HT1080 (cell line): Measurements from ENCODE around the gene CFAP100. TPM values are rescaled to one million over a fixed set of nuclear protein-coding genes. Genes with fewer than 3 reads are reported as not detected.

ENCODE experiments used
- DNase-seq: peaks from one replicate; pipeline ENCODE4 v3.0.0-alpha.2; 2015; ENCODE audit warnings: low read depth
- total RNA-seq: library from RNA; depleted of rRNA; stranded (reverse); fragments of >200 nt; shearing (Covaris generic); gene quantifications from 2 replicates; pipeline ENCODE4 v1.2.3, GENCODE V29; 2014

The CFAP100 gene
- total RNA-seq, 1 experiment from 2014 or later = not detected

DNA sequence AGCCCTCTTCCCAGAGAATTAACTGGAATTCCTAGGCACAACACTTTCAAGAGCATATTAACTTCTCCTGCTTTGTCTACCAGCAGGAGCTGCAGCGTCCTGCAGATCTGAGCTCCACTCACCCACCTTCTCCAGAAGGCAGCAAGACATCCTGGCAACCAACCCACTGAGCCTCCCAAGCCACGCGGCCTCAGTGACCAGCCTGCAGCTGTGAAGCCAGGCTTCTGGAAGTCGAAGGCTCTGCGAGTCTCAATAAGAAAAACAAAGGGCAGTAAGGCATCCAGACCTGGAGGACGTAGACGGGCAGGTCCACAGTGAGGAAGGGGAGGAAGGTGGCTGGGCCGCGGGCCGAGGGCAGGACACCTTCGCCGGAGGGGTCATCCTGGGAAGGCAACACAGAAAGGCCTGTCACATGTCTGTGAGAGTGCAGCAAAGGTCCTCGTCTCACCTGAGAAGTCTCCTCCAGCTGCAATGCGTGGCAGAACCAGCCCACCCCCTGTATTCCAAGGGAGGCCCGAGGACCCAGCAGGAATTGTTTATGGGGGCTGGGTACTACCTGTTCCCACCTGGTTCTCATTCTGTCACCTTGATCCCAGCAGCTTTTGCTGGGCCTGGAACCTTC lies 44.7 kb downstream of the CFAP100 start:
- no peak for DNase-seq

DNA sequence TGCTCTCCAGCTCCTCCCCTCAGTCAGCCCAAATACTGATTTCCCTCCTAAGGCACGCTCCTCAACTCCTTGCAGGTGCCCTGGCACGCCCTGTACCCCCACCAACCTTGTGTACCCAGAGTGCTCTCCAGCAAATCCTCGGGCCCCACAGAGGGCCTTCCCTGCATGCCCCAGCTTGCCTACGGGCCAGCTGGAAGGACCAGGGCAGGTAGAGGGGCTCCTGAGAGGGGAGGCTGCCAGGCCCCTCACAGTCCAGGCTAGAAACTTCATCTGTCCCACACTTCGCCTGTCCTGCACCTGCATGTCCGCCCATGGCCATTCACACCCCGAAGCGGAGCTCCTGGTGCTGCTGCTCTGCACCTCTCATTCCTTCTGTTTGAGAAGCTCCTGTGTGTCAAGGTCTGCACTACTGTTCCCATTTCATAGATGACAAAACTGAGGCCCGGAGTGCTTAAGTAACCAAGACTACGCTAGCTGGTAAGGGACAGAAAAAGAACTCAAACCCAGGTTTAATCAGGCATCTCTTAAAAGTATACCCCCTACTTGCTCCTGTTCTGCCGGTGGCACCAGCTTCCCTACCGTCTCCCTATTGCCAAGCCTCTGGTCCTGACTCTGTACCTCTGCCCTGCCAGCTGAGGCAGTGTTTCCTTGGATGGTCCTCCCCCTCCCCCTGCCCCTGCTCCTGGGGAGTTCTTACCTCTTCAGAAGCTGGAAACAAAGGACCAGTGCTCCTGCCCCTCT lies 45.4 kb downstream of the CFAP100 start:
- no peak for DNase-seq

- DNase-seq = no peak
Observed at GRCh38 chr3:126440709-126440995, 45.9 kb downstream of the CFAP100 start.

DNA sequence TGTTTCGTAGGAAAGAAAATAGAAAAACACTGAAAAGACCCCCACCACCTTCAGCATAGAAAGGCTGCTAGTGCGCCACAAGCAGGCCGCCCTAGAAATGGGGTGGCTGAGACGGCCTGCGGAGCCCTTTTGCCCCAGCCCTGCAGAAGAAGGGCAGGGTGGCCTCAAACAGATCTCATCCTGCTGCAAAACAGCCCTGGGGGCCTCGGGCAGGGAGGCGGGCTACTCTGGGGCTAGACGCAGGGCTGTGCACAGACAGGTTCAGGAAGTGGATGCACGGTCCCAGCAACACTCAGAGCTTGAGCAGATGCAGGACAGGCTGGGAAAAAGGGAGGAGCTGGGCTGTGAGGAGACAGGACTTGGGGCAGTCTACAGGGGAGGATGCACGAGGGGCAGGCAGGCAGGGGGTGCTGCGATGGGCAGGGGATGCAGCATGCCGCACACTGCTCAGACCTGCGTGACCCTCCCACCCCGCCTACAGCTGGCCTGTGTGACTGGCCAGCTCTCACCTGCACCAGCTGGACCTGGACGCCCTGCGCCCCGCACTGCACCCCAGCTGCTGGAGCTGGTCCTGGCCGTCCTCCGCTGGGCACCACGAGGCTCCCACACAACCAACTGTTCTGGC lies 46.7 kb downstream of the CFAP100 start:
- no peak for DNase-seq

DNA sequence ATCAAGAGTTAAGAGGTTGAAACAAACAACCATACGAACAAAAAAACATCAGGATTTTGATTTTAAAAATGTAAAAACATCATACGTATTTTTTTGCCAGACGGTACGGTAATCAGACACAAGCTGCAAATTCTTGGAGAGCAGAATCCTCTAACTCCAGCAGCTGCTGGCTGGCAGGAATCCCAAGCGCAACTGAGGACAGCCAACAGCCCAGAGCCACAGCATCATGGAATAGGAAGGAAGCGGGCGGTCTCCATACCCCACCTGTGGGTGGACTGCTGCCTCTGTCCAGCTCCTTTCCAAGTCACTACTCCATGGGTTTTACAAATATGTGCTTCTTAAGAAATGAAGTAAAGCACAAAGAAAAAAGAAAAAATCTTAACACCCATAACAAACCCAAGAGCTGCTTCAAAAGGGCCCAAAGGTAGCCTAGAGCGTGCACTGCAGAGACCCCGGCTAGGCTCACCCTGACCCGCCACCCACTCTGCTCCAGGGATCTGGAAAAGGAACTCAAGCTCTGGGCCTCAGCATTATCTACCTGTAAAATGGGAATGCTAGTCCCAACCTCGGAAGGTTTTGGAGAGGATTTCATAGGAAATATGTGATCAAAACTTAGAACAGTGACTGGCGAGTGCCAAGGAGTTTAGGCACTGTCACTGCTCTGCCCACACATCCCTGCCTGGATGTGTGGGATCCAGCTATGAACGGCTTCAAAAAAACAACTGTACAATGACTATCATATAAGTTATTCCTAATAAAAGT lies 47.6 kb downstream of the CFAP100 start:
- DNase-seq = no peak

GRCh38 chr3:126442856-126443242 lies 48.1 kb downstream of the CFAP100 start:
- no peak for DNase-seq

GRCh38 chr3:126445506-126445905 lies 50.8 kb downstream of the CFAP100 start:
- DNase-seq = no peak

DNA sequence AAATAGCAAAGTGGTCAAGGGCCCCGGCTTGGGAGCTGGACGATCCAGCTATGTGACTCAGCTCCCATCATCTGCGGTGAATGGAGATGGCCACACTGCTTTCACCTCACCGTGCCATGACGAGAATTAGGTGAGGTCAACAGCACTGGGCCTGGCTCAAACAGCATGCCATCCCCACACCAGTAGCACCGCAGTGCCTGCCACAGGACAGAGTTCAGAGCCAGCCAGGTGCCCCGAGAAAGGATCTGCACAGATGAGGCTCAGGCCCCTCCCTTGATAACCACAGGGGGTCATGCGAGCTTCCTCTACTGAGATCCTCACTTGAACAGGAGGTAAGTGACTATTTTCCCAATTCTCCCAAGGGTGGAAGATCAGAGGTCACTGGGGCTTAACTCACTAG lies 51.6 kb downstream of the CFAP100 start:
- no peak for DNase-seq

DNA sequence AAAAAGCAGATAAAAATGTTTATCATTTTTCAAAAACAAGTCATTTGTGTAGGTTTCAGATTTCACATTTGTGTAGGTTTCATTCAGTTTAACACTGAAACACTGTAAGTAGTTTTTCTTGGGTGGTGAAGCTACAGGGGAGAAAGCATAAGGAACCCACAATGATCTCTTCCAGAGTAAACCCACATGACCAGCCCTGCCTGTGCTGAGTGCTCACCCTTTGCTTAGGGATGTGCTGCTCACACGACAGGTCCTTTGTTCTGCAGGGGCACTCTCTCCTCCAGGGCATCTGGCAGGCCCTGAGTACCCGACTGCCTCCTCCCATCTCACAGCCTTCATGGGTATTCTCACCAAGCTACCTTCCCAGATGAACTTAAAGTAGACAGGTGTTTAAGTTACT lies 52.1 kb downstream of the CFAP100 start:
- DNase-seq = no peak

- DNase-seq = no peak
Observed at GRCh38 chr3:126447456-126448106, 52.9 kb downstream of the CFAP100 start.

GRCh38 chr3:126448136-126448892 lies 53.6 kb downstream of the CFAP100 start:
- DNase-seq = no peak

GRCh38 chr3:126448893-126449180 lies 54.1 kb downstream of the CFAP100 start:
- DNase-seq = no peak

- DNase-seq = no peak
Observed at GRCh38 chr3:126449621-126450051, 54.9 kb downstream of the CFAP100 start.

- no peak for DNase-seq
Observed at GRCh38 chr3:126450219-126450618, 55.5 kb downstream of the CFAP100 start.

- DNase-seq = no peak
Observed at GRCh38 chr3:126450744-126451143, 56.0 kb downstream of the CFAP100 start.

DNA sequence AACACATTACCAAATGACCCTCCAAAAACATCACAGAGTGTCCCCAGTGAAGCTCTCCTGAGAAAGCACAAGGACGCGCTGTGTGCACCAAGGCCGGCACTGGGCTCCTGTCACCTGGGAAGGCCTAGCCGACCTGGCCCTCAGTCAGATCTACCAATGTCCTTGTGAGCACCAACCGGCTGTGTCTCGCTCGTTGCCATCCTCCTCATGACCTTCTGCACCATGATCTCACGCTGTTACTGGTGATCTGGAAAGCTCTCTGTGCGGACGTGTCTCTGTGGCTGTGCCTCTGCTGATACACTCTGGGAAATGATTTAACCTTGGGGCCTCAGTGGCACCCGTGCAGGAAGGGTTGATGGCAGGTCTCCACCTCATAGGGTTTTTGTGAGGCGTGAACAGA lies 56.8 kb downstream of the CFAP100 start:
- DNase-seq = no peak

DNA sequence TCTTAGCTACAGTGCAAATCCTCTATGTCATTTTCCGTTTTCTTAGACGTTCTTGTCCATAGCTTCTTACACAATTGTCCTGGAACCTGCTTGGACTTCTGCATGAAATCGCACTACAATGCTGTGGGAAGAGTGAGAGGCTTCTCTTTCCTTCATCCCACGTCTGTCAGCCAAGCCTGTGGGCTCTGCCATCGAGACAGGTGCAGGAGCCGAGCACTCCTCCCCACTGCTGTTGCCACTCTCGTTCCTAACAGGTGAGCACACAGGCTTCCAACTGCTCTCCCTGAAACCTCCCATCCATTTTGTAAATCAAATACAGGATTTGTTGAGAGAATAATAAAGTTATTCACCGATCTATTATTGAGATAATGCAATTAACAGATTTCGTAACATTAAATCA lies 57.5 kb downstream of the CFAP100 start:
- DNase-seq = no peak

DNA sequence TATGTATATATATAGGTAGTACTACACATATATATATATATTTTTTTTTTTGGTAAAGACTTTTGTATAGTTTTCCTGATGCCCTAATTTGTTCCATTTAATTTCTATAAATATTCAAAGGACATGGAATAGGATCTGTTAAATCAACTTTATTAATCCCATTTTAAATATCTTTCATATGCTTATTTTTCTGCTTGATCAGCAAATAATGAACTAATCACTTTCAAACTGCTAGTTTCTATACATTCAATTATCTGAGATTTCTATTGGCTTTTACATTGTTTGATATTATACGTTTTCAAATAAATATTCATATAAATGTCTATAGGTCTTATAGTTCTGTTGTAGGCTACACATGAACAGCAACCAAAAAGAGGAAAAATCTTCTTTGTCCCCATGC lies 59.3 kb downstream of the CFAP100 start:
- no peak for DNase-seq

DNA sequence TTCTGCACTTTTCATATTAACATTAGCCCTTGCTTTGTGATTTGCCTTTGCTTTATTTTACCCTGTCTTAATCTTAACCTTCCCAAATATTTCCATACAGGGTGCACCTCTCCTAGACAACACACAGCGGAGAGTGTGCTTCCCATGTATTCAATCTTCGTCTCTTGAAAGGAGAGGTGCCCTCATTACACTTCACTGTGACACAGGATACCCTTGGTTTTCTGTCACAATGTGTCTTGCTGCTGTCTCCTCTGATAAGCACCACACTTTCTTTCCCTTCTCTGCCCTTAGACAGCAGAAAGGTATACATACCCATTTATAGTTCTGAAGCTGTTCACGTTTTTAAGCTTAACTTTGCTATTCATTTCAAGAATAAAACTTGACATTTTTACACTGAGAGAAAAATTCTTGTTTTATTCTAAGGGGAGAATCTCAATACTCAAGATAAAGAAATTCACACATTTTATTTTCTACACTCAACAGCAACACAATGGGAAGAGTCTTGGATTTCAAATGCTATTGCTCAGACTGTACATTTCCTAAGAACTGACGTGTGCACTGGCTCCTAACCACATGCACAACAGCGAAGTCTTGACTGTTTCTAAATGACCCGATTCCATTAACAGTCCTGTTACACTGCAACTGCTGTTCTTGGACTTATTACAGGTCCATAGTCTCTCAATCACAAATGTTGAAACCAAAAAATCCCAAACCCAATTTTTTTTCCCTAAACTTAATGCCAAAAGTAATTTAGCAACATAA lies 59.9 kb downstream of the CFAP100 start:
- DNase-seq = no peak

DNA sequence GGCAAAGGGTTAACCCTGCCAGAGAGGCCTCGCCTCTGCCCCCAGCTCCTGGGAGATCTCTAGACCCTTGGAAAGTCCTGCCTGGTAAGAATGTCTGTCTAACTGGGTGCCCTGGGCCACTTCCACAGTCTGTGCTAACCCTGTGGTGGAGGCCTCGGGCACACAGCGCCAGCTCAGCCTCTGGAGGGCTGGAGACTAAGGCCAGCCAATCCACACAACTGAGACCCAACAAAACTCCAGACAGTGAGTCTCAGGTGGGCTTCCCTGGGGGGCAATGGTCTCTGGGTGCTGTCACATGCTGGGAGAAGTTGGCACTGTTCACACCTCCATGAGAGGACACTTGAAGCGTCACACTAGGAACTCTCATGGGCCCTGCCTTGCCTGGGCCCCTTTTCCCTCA lies 61.5 kb downstream of the CFAP100 start:
- no peak for DNase-seq
